Activated CD4-positive, alpha-beta T cell treated with anti-CD3 and anti-CD28 coated beads for 36 hours (primary cell): Measurements from ENCODE around the gene SLC25A38. TPM values are rescaled to one million over a fixed set of nuclear protein-coding genes. Genes with fewer than 3 reads are reported as not detected.
"Not testable (repeated sequence)": the region's sequence is repeated elsewhere in the genome, so short reads cannot be mapped to it uniquely, and the experiment has no call there.

Experiments
- ATAC-seq: fragments of 200-7000 bp; cut with Tn5 transposase; one replicate; pipeline ENCODE4 v1.10.0; 2021; ENCODE audit warnings: mild to moderate bottlenecking, moderate library complexity
- CTCF ChIA-PET: fragments of 350-600 bp; sonication (Branson Sonifier 250); formaldehyde crosslinking; loops from one replicate; lab custom pipeline; 2021; ENCODE audit warnings: antibody characterized with exemption; lab: Charles Lee
- POLR2A ChIA-PET: fragments of 350-600 bp; sonication (Branson Sonifier 250); formaldehyde crosslinking; loops from one replicate; lab custom pipeline; 2021; ENCODE audit warnings: antibody characterized with exemption, inconsistent platforms; lab: Charles Lee
- DNase-seq: peaks from one replicate; pipeline ENCODE4 v3.0.0-alpha.2; 2020
- H3K27ac Mint-ChIP-seq: one replicate; pipeline ENCODE4 v1.8.0; 2021; ENCODE audit warnings: mixed read lengths
- H3K27me3 Mint-ChIP-seq: one replicate; pipeline ENCODE4 v1.8.0; 2021; ENCODE audit warnings: mixed read lengths
- H3K36me3 Mint-ChIP-seq: one replicate; pipeline ENCODE4 v1.8.0; 2021; ENCODE audit warnings: low read depth, mixed read lengths
- H3K4me1 Mint-ChIP-seq: one replicate; pipeline ENCODE4 v1.8.0; 2021; ENCODE audit warnings: mixed read lengths
- H3K4me3 Mint-ChIP-seq: one replicate; pipeline ENCODE4 v1.8.0; 2021; ENCODE audit warnings: mild to moderate bottlenecking, moderate library complexity, mixed read lengths
- H3K9me3 Mint-ChIP-seq: one replicate; pipeline ENCODE4 v1.8.0; 2021; ENCODE audit warnings: low read depth, mixed read lengths
- intact Hi-C, 2 experiments: fragments of 100-400 bp; cut with DNase I in 1 of 2; cut with micrococcal nuclease in 1 of 2; formaldehyde crosslinking; loops; one replicate each; pipeline versions ENCODE4 v1.14.2 to v1.15.1; 2022 to 2024; cut with DNase I, micrococcal nuclease
- total RNA-seq, 2 experiments: library from RNA; stranded (reverse); gene quantifications; one replicate each; pipeline ENCODE4 v1.2.3, GENCODE V29; 2021

SLC25A38 gene
- total RNA-seq, 2 experiments from 2014 or later = 23.0 to 24.8 TPM

- ATAC-seq (no peak), DNase-seq (no peak)
- CTCF ChIA-PET = interaction anchor here (0.7 to 3.0 kb wide), 6 partner anchors 9 to 1373 kb away, joined by 3 to 12 read pairs (median 4); no protein-coding TSS in a partner anchor
- Mint-ChIP-seq H3K36me3 (peaks cover 56% of the 10 kb centered on the region), H3K27me3 (no peaks in the 10 kb centered on the region), H3K4me3 (peak overlapping the region; percentile 98), H3K4me1 (peaks cover 39% of the 10 kb centered on the region), H3K9me3 (no peaks in the 10 kb centered on the region), H3K27ac (peak overlapping the region; percentile 98)
- intact Hi-C loops = loop anchor here (2.0 to 10.0 kb wide), 4 partner anchors 902 to 1118 kb away; partner anchors contain the start of genes EIF1B (in 2 of the 2), RPL14 (in 2 of the 2) and ZNF621 (in 1 of the 2)
- POLR2A ChIA-PET = interaction anchor here (1.0 to 1.6 kb wide), 3 partner anchors 10 to 23 kb away, joined by 3 to 4 read pairs (median 3); no protein-coding TSS in a partner anchor
Observed at GRCh38 chr3:39407259-39407629, 24.1 kb downstream of the SLC25A38 start.

GRCh38 chr3:39407773-39408492 lies 24.8 kb downstream of the SLC25A38 start:
- H3K27me3 Mint-ChIP-seq = no peaks in the 10 kb centered on the region
- no peak for DNase-seq
- no peak for ATAC-seq
- CTCF ChIA-PET = interaction anchor here (0.7 to 3.0 kb wide), 8 partner anchors 9 to 1374 kb away, joined by 3 to 12 read pairs (median 5); no protein-coding TSS in a partner anchor
- H3K9me3 Mint-ChIP-seq = no peaks in the 10 kb centered on the region
- intact Hi-C loops = loop anchor here (2.0 to 10.0 kb wide), 4 partner anchors 901 to 1117 kb away; partner anchors contain the start of genes EIF1B (in 2 of the 2), RPL14 (in 2 of the 2) and ZNF621 (in 1 of the 2)
- peaks cover 43% of the 10 kb centered on the region for H3K4me1 Mint-ChIP-seq
- H3K27ac Mint-ChIP-seq = peak overlapping the region; percentile 98
- POLR2A ChIA-PET = interaction anchor here (0.7 to 1.6 kb wide), 3 partner anchors 9 to 59 kb away, joined by 3 to 4 read pairs (median 3); no protein-coding TSS in a partner anchor
- H3K4me3 Mint-ChIP-seq = peak overlapping the region; percentile 98
- H3K36me3 Mint-ChIP-seq = peaks cover 63% of the 10 kb centered on the region

GRCh38 chr3:39408493-39409372 lies 25.6 kb downstream of the SLC25A38 start:
- peaks cover 43% of the 10 kb centered on the region for H3K4me1 Mint-ChIP-seq
- CTCF ChIA-PET = interaction anchor here (1.0 to 3.0 kb wide), 5 partner anchors 8 to 121 kb away, joined by 3 to 12 read pairs (median 6); no protein-coding TSS in a partner anchor
- DNase-seq = peak; percentile 62

GRCh38 chr3:39409514-39410136 lies 26.5 kb downstream of the SLC25A38 start:
- no peak for DNase-seq
- Mint-ChIP-seq H3K36me3 (peaks cover 71% of the 10 kb centered on the region), H3K27me3 (no peaks in the 10 kb centered on the region), H3K4me1 (peaks cover 43% of the 10 kb centered on the region), H3K4me3 (peak overlapping the region; percentile 98), H3K9me3 (no peaks in the 10 kb centered on the region), H3K27ac (peak overlapping the region; percentile 88)
- intact Hi-C loops = loop anchor here (5.0 to 10.0 kb wide), 3 partner anchors 765 to 1115 kb away; partner anchors contain the start of genes RPL14 (in 1 of the 2) and ZNF621 (in 1 of the 2)
- CTCF ChIA-PET = no interaction called here
- POLR2A ChIA-PET = no interaction called here
- ATAC-seq = no peak

More at GRCh38 chr3:39408493-39409372, 25.6 kb downstream of the SLC25A38 start:
- H3K27ac Mint-ChIP-seq = peak overlapping the region; percentile 98
- intact Hi-C loops = loop anchor here (5.0 to 10.0 kb wide), 2 partner anchors 1049 to 1116 kb away; partner anchors contain the start of genes RPL14 (in 1 of the 2) and ZNF621 (in 1 of the 2)
- H3K9me3 Mint-ChIP-seq = no peaks in the 10 kb centered on the region
- peak overlapping the region; percentile 98 for H3K4me3 Mint-ChIP-seq
- peaks cover 71% of the 10 kb centered on the region for H3K36me3 Mint-ChIP-seq
- ATAC-seq = no peak
- POLR2A ChIA-PET = interaction anchor here (1.1 kb wide), 1 partner anchor 8 kb away, joined by 4 read pairs; no protein-coding TSS in a partner anchor
- H3K27me3 Mint-ChIP-seq = no peaks in the 10 kb centered on the region

- Mint-ChIP-seq H3K36me3 (peaks cover 71% of the 10 kb centered on the region), H3K9me3 (no peaks in the 10 kb centered on the region), H3K27ac (no peak overlapping the region), H3K4me3 (peak overlapping the region; percentile 23), H3K27me3 (no peaks in the 10 kb centered on the region), H3K4me1 (peaks cover 38% of the 10 kb centered on the region)
- ChIA-PET POLR2A (no interaction called here), CTCF (no interaction called here)
- DNase-seq (no peak), ATAC-seq (no peak)
- intact Hi-C loops = loop anchor here in 1 of 2 experiments (10.0 kb wide), 1 partner anchor 764 kb away; no protein-coding TSS in a partner anchor
Observed at GRCh38 chr3:39410893-39411292, 27.7 kb downstream of the SLC25A38 start.

- H3K36me3 Mint-ChIP-seq = peaks cover 59% of the 10 kb centered on the region
- ATAC-seq (no peak), DNase-seq (no peak)
- H3K4me3 Mint-ChIP-seq = no peak overlapping the region
- intact Hi-C loops = loop anchor here in 1 of 2 experiments (10.0 kb wide), 1 partner anchor 762 kb away; no protein-coding TSS in a partner anchor
- CTCF ChIA-PET = no interaction called here
- POLR2A ChIA-PET = no interaction called here
- peak overlapping the region; percentile 67 for H3K27ac Mint-ChIP-seq
- no peaks in the 10 kb centered on the region for H3K9me3 Mint-ChIP-seq
- peaks cover 37% of the 10 kb centered on the region for H3K4me1 Mint-ChIP-seq
- H3K27me3 Mint-ChIP-seq = no peaks in the 10 kb centered on the region
Observed at GRCh38 chr3:39412668-39413260, 29.6 kb downstream of the SLC25A38 start.

- intact Hi-C loops = loop anchor here (2.0 to 10.0 kb wide), 2 partner anchors 85 to 761 kb away; no protein-coding TSS in a partner anchor
- Mint-ChIP-seq H3K9me3 (no peaks in the 10 kb centered on the region), H3K27ac (peak overlapping the region; percentile 58), H3K4me1 (peaks cover 30% of the 10 kb centered on the region), H3K4me3 (no peak overlapping the region), H3K27me3 (no peaks in the 10 kb centered on the region), H3K36me3 (peaks cover 48% of the 10 kb centered on the region)
- ATAC-seq (peak; percentile 31), DNase-seq (no peak)
- ChIA-PET CTCF (interaction anchor here (1.4 to 2.1 kb wide), 2 partner anchors 10 to 29 kb away, joined by 5 to 7 read pairs; no protein-coding TSS in a partner anchor), POLR2A (no interaction called here)
Observed at GRCh38 chr3:39413691-39414420, 30.7 kb downstream of the SLC25A38 start.

GRCh38 chr3:39414421-39414907 lies 31.3 kb downstream of the SLC25A38 start:
- ChIA-PET CTCF (interaction anchor here (1.0 to 2.1 kb wide), 4 partner anchors 10 to 30 kb away, joined by 3 to 7 read pairs (median 5); no protein-coding TSS in a partner anchor), POLR2A (no interaction called here)
- no peak overlapping the region for H3K4me3 Mint-ChIP-seq
- intact Hi-C loops = loop anchor here (2.0 to 10.0 kb wide), 2 partner anchors 84 to 760 kb away; no protein-coding TSS in a partner anchor
- peaks cover 3% of the 10 kb centered on the region for H3K27me3 Mint-ChIP-seq
- ATAC-seq (peak; percentile 24), DNase-seq (peak; percentile 18)
- peaks cover 42% of the 10 kb centered on the region for H3K36me3 Mint-ChIP-seq
- peaks cover 25% of the 10 kb centered on the region for H3K4me1 Mint-ChIP-seq
- H3K9me3 Mint-ChIP-seq = no peaks in the 10 kb centered on the region
- H3K27ac Mint-ChIP-seq = peak overlapping the region; percentile 58

GRCh38 chr3:39415302-39415701 lies 32.1 kb downstream of the SLC25A38 start:
- H3K4me1 Mint-ChIP-seq = peaks cover 16% of the 10 kb centered on the region
- not testable (repeated sequence) for H3K27ac Mint-ChIP-seq, H3K9me3 Mint-ChIP-seq, ATAC-seq, H3K27me3 Mint-ChIP-seq, DNase-seq, H3K4me3 Mint-ChIP-seq
- H3K36me3 Mint-ChIP-seq = peaks cover 35% of the 10 kb centered on the region
- ChIA-PET POLR2A (interaction anchor here (0.6 kb wide), 1 partner anchor 1276 kb away, joined by 3 read pairs; no protein-coding TSS in a partner anchor), CTCF (interaction anchor here (0.6 to 2.1 kb wide), 5 partner anchors 9 to 603 kb away, joined by 3 to 7 read pairs (median 5); no protein-coding TSS in a partner anchor)
- intact Hi-C loops = loop anchor here (2.0 to 10.0 kb wide), 2 partner anchors 83 to 759 kb away; no protein-coding TSS in a partner anchor
